GM12878 (cell line): Measurements from ENCODE around the gene NDUFB2. TPM values are rescaled to one million over a fixed set of nuclear protein-coding genes. Genes with fewer than 3 reads are reported as not detected.

Experiments used
- ATAC-seq: fragments of 200-7000 bp; cut with Tn5 transposase; 3 replicates; pipeline ENCODE4 v1.9.1; 2020; ENCODE audit warnings: mild to moderate bottlenecking, moderate library complexity
- BruUV-seq: library from RNA; stranded (reverse); fragments of 400-500 nt; replicated peaks from 2 replicates; lab custom pipeline; 2021; lab: Mats Ljungman, UMichigan
- CTCF ChIA-PET: fragments of 300-600 bp; sonication (Branson Sonifier 250); formaldehyde crosslinking; extraction: SDS; loops from one replicate; lab custom pipeline; 2021; ENCODE audit warnings: inconsistent platforms; lab: Yijun Ruan, JAX
- POLR2A ChIA-PET: fragments of 350-600 bp; formaldehyde crosslinking; extraction: SDS; loops from one replicate; lab custom pipeline; 2021; ENCODE audit warnings: inconsistent platforms; lab: Charles Lee
- RAD21 ChIA-PET: fragments of 300-600 bp; sonication (Branson Sonifier 250); formaldehyde crosslinking; loops from one replicate; lab custom pipeline; 2023; ENCODE audit warnings: antibody characterized with exemption; ENCODE audit not compliant: unreplicated experiment; lab: Charles Lee
- SMC1A ChIA-PET: fragments of 300-600 bp; sonication (Branson Sonifier 250); formaldehyde crosslinking; loops from one replicate; lab custom pipeline; 2023; ENCODE audit not compliant: unreplicated experiment, uncharacterized antibody; lab: Charles Lee
- DNase-seq: peaks from one replicate; pipeline ENCODE4 v3.0.0-alpha.2; 2011; ENCODE audit warnings: low read depth, low spot score
- FAIRE-seq: peaks from 3 replicates; lab custom pipeline; 2011; peaks lifted over from hg19 to GRCh38; lab: Jason Lieb, UNC
- H2AFZ ChIP-seq: 2 replicates; pipeline ENCODE4 v1.6.0; 2011; ENCODE audit warnings: low read depth, low read length, control low read depth; ENCODE audit not compliant: control insufficient read depth
- H3K27ac ChIP-seq: 2 replicates; pipeline ENCODE4 v1.5.1; 2011; ENCODE audit warnings: control low read depth; ENCODE audit not compliant: control insufficient read depth, insufficient read depth
- H3K27me3 ChIP-seq, 2 experiments: replicated peaks in 1 of 2; 2 replicates each; pipeline versions ENCODE4 v1.6.0 to v1.6.1; 2011; ENCODE audit warnings: low read length in 1 of 2; ENCODE audit not compliant: control insufficient read depth in 2 of 2, insufficient read depth in 2 of 2
- H3K36me3 ChIP-seq, 2 experiments: 2 replicates each; pipeline ENCODE4 v1.5.1; 2011; ENCODE audit warnings: low read length in 1 of 2; ENCODE audit not compliant: control insufficient read depth in 2 of 2, insufficient read depth in 2 of 2
- H3K4me1 ChIP-seq: 2 replicates; pipeline ENCODE4 v1.6.1; 2011; ENCODE audit warnings: mild to moderate bottlenecking, low read length, moderate library complexity, mixed read lengths; ENCODE audit not compliant: control insufficient read depth, insufficient read depth
- H3K4me2 ChIP-seq: 2 replicates; pipeline ENCODE4 v1.6.0; 2011; ENCODE audit warnings: control low read depth; ENCODE audit not compliant: control insufficient read depth, insufficient read depth
- H3K4me3 ChIP-seq: fragments of 200-600 bp; sonication (generic); 2 replicates; pipeline ENCODE4 v1.5.1; 2016
- H3K79me2 ChIP-seq: 2 replicates; pipeline ENCODE4 v1.6.0; 2011; ENCODE audit warnings: low read length; ENCODE audit not compliant: control insufficient read depth, insufficient read depth
- H3K9ac ChIP-seq: 2 replicates; pipeline ENCODE4 v1.8.0; 2011; ENCODE audit warnings: low read length, control low read depth, mixed read lengths; ENCODE audit not compliant: control insufficient read depth, insufficient read depth
- H3K9me3 ChIP-seq: replicated peaks from 3 replicates; pipeline ENCODE4 v1.5.1; 2011; ENCODE audit warnings: mild to moderate bottlenecking, low read length; ENCODE audit not compliant: control insufficient read depth, insufficient read depth
- H4K20me1 ChIP-seq: 2 replicates; pipeline ENCODE4 v1.6.0; 2011; ENCODE audit not compliant: control insufficient read depth, insufficient read depth
- IRF4 ChIP-seq: IDR thresholded peaks from 2 replicates; pipeline ENCODE4 v1.6.1; 2011; ENCODE audit warnings: low read depth, low read length
- NBN ChIP-seq: fragments of 450-650 bp; IDR thresholded peaks from 2 replicates; pipeline ENCODE4 v1.6.1; 2016
- WRNIP1 ChIP-seq: IDR thresholded peaks from 2 replicates; pipeline ENCODE4 v1.6.1; 2011; ENCODE audit warnings: low read depth, low read length, improper control_type of control experiment, borderline replicate concordance
- WGBS: methylation state at CpG from one replicate; pipeline ENCODE4 v1.1.6; 2016; ENCODE audit warnings: low lambda C conversion rate; ENCODE audit not compliant: insufficient replicate concordance, insufficient coverage; ENCODE audit errors: missing lambda C conversion rate; 5-methylcytosine and 5-hydroxymethylcytosine counted together
- in situ Hi-C: fragments of 300-500 bp; cut with MboI; formaldehyde crosslinking; loops from 9 replicates; pipeline ENCODE4 v1.14.3; 2018; ENCODE audit warnings: mixed read lengths
- intact Hi-C: fragments of 100-400 bp; cut with micrococcal nuclease; formaldehyde crosslinking; loops from one replicate; pipeline ENCODE4 v1.14.2; 2022; ENCODE audit not compliant: unreplicated experiment
- polyA plus RNA-seq, 11 experiments: library from polyadenylated mRNA; depleted of rRNA in 4 of 11; unstranded in 6 of 11; stranded (reverse) in 5 of 11; fragments of >200 nt; fragmentation: Nextera tagmentation in 4 of 11; fragmentation: Illumina TruSeq in 1 of 11; extraction: Ambion mirVana in 4 of 11; extraction: Trizol in 1 of 11; gene quantifications; 1 replicate in 1 of 11; 2 replicates in 10 of 11; pipeline versions ENCODE4 v1.2.1 to v1.2.3, GENCODE V29; 2011 to 2016; ENCODE audit warnings: inconsistent platforms in 2 of 11, missing spikeins in 2 of 11, low read depth in 1 of 11
- total RNA-seq, 4 experiments: library from RNA; depleted of rRNA in 3 of 4; stranded (reverse); fragments of >200 nt in 3 of 4; fragmentation: Illumina TruSeq in 1 of 4; extraction: Trizol in 1 of 4; gene quantifications; 2 replicates each; pipeline versions ENCODE4 v1.2.1 to v1.2.3, GENCODE V29; 2013 to 2021

Gene NDUFB2
- total and polyA plus RNA-seq, 10 of the 15 experiments (the other 5 are each of a cell fraction or from before 2014, with no cell fraction given), result 109 to 1,236 (median 323) TPM

GRCh38 chr7:140702774-140703173, 6.3 kb downstream of the NDUFB2 start:
- Histone ChIP-seq H3K4me1 (peaks cover 6% of the 10 kb centered on the region; the same call in 1 of the 2 replicates), H3K9me3 (no peaks in the 10 kb centered on the region), H2AFZ (no peak overlapping the region), H3K4me3 (no peak overlapping the region), H3K9ac (no peak overlapping the region), H3K27me3 (no peaks in the 10 kb centered on the region), H3K4me2 (no peak overlapping the region), H4K20me1 (no peaks in the 10 kb centered on the region), H3K36me3 (peaks cover 5 to 12% of the 10 kb centered on the region in 2 experiments; a peak in 3 of 4 replicates), H3K79me2 (peaks cover 28% of the 10 kb centered on the region), H3K27ac (no peak overlapping the region)
- ATAC-seq (no peak), FAIRE-seq (no peak), DNase-seq (no peak)
- WGBS, result 91% methylated on average over 10 of the region's 10 CpGs
- POLR2A ChIA-PET, result interaction anchor here (0.9 kb wide), 1 partner anchor 29 kb away, joined by 4 read pairs; no protein-coding TSS in a partner anchor
- CTCF ChIA-PET, result interaction anchor here (0.6 to 4.3 kb wide), 4 partner anchors 13 to 552 kb away, joined by 3 to 25 read pairs (median 3); no protein-coding TSS in a partner anchor
- SMC1A ChIA-PET, result interaction anchor here (0.7 to 2.3 kb wide), 4 partner anchors 13 to 109 kb away, joined by 3 to 5 read pairs (median 4); no protein-coding TSS in a partner anchor
- in situ Hi-C loops, result no loop called here
- intact Hi-C loops, result no loop called here
- no peak for TF ChIP-seq WRNIP1
- no TSS peak for BruUV-seq
- RAD21 ChIA-PET, result no interaction called here

DNA sequence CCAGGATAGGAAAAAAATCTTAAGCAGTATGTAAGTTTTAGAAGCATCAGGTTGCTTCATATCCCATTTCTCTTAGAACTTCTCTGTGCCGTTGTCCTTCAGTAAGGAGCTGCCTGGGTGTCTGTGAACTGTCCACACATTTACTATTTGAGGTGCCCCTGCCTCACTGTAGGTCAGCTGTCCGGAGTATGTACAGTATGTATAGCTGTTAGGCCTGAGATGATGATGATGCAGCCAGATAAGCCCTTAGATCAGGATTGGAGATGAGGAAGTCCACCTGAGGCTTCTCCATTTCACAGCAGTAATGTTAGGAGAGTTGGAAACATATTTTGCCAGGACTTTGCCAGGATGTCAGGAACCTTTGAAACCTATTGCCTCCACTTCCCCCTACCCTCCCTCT, 7.7 kb downstream of the NDUFB2 start:
- WGBS, result 96% methylated on average over 2 of the region's 2 CpGs
- Histone ChIP-seq H2AFZ (no peak overlapping the region), H3K36me3 (peaks cover 5 to 12% of the 10 kb centered on the region in 2 experiments; a peak in 3 of 4 replicates), H3K27me3 (no peaks in the 10 kb centered on the region), H3K4me3 (no peak overlapping the region), H4K20me1 (no peaks in the 10 kb centered on the region), H3K27ac (no peak overlapping the region), H3K79me2 (peaks cover 16% of the 10 kb centered on the region), H3K9ac (no peak overlapping the region), H3K4me1 (no peaks in the 10 kb centered on the region), H3K4me2 (no peak overlapping the region), H3K9me3 (no peaks in the 10 kb centered on the region)
- SMC1A ChIA-PET, result no interaction called here
- DNase-seq (no peak), FAIRE-seq (no peak), ATAC-seq (no peak)
- intact Hi-C loops (no loop called here), in situ Hi-C loops (no loop called here)
- TF ChIP-seq NBN, result no peak
- TF ChIP-seq IRF4, result no peak
- POLR2A ChIA-PET, result no interaction called here
- BruUV-seq, result no TSS peak
- RAD21 ChIA-PET, result no interaction called here
- CTCF ChIA-PET, result no interaction called here
